ENCODE measurements around the gene MLXIP. TPM values are rescaled to one million over a fixed set of nuclear protein-coding genes. Genes with fewer than 3 reads are reported as not detected.

The MLXIP gene
- total RNA-seq, 1 donor from 2014 or later = 63.3 TPM

GRCh38 chr12:122058549-122059149 is 19.9 kb upstream of the MLXIP start:
- Mint-ChIP-seq H3K36me3 (ENCODE audit: low read depth, unreplicated experiment) (no peaks in the 10 kb centered on the region), H3K27ac (ENCODE audit: unreplicated experiment) (no peak overlapping the region), H3K4me1 (ENCODE audit: unreplicated experiment) (peaks cover 17% of the 10 kb centered on the region), H3K27me3 (ENCODE audit: unreplicated experiment) (peaks cover 5% of the 10 kb centered on the region), H3K9me3 (ENCODE audit: unreplicated experiment) (no peaks in the 10 kb centered on the region), H3K4me3 (ENCODE audit: unreplicated experiment) (no peak overlapping the region)
- DNase-seq (ENCODE audit: low spot score) = no peak
- TF ChIP-seq, protein P1, sequence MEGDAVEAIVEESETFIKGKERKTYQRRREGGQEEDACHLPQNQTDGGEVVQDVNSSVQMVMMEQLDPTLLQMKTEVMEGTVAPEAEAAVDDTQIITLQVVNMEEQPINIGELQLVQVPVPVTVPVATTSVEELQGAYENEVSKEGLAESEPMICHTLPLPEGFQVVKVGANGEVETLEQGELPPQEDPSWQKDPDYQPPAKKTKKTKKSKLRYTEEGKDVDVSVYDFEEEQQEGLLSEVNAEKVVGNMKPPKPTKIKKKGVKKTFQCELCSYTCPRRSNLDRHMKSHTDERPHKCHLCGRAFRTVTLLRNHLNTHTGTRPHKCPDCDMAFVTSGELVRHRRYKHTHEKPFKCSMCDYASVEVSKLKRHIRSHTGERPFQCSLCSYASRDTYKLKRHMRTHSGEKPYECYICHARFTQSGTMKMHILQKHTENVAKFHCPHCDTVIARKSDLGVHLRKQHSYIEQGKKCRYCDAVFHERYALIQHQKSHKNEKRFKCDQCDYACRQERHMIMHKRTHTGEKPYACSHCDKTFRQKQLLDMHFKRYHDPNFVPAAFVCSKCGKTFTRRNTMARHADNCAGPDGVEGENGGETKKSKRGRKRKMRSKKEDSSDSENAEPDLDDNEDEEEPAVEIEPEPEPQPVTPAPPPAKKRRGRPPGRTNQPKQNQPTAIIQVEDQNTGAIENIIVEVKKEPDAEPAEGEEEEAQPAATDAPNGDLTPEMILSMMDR (IDR thresholded peaks at IDR 0.05; ENCODE audit: unreplicated experiment) = no peak

GRCh38 chr12:122059203-122059960 is 19.2 kb upstream of the MLXIP start:
- Mint-ChIP-seq H3K27me3 (ENCODE audit: unreplicated experiment) (peaks cover 5% of the 10 kb centered on the region), H3K9me3 (ENCODE audit: unreplicated experiment) (no peaks in the 10 kb centered on the region), H3K36me3 (ENCODE audit: low read depth, unreplicated experiment) (no peaks in the 10 kb centered on the region), H3K4me1 (ENCODE audit: unreplicated experiment) (peaks cover 23% of the 10 kb centered on the region), H3K27ac (ENCODE audit: unreplicated experiment) (no peak overlapping the region), H3K4me3 (ENCODE audit: unreplicated experiment) (no peak overlapping the region)
- TF ChIP-seq, protein P1 (IDR thresholded peaks at IDR 0.05; ENCODE audit: unreplicated experiment) = no peak
- no peak for DNase-seq (ENCODE audit: low spot score)

DNA sequence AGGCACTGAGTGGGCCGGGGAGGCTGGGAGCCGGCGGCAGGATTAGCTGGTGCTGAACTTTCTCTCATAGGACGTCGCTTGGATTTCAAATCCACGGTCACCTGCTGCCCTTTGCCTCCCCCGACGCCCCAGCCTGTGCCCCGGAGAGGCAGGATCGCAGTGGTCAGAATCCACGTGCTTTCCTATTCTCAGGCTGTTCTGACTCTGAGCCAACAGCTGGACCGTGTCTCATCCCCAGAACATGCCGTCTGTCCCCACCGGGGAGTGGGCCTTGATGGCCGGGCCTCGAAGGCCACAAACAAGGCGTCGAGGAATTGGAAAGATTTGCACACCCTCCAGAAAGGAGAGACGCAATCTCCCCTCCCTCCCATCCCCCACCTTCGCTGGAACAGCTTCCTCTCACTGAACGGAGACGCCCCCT is 18.5 kb upstream of the MLXIP start:
- H3K27ac Mint-ChIP-seq (ENCODE audit: unreplicated experiment) = no peak overlapping the region
- H3K4me1 Mint-ChIP-seq (ENCODE audit: unreplicated experiment) = peaks cover 28% of the 10 kb centered on the region
- no peak for DNase-seq (ENCODE audit: low spot score)
- no peaks in the 10 kb centered on the region for H3K36me3 Mint-ChIP-seq (ENCODE audit: low read depth, unreplicated experiment)
- no peaks in the 10 kb centered on the region for H3K9me3 Mint-ChIP-seq (ENCODE audit: unreplicated experiment)
- H3K4me3 Mint-ChIP-seq (ENCODE audit: unreplicated experiment) = no peak overlapping the region
- peaks cover 3% of the 10 kb centered on the region for H3K27me3 Mint-ChIP-seq (ENCODE audit: unreplicated experiment)
- TF ChIP-seq, protein P1 (IDR thresholded peaks at IDR 0.05; ENCODE audit: unreplicated experiment) = no peak

DNA sequence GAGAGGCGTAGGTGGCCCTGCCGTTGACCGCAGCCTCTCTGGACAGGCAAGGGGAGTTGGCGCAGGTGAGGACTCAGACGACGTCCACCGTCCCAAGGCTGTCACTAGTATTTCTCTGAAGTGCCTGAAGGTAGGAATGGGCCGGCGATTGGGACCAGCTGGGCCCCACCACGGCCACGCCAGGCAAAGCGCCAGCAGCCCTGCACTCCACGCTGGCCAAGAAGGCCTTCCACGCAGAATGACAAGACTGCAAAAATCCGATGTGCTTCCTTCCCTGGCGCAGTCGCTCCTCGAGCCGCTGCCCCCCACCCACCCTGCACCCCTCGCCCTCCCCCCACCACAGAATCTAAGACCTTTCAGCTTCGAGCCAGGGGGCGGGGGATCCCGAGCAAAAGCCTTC is 17.3 kb upstream of the MLXIP start:
- Mint-ChIP-seq H3K4me3 (ENCODE audit: unreplicated experiment) (no peak overlapping the region), H3K27me3 (ENCODE audit: unreplicated experiment) (peaks cover 3% of the 10 kb centered on the region), H3K4me1 (ENCODE audit: unreplicated experiment) (peaks cover 28% of the 10 kb centered on the region), H3K9me3 (ENCODE audit: unreplicated experiment) (no peaks in the 10 kb centered on the region), H3K36me3 (ENCODE audit: low read depth, unreplicated experiment) (no peaks in the 10 kb centered on the region), H3K27ac (ENCODE audit: unreplicated experiment) (no peak overlapping the region)
- TF ChIP-seq, protein P1 (IDR thresholded peaks at IDR 0.05; ENCODE audit: unreplicated experiment) = no peak
- DNase-seq (ENCODE audit: low spot score) = no peak
